Psoas muscle (tissue), 8 donors: ENCODE measurements around the gene FOXP1. TPM values are rescaled to one million over a fixed set of nuclear protein-coding genes. Genes with fewer than 3 reads are reported as not detected.

Experiments used
- ATAC-seq, 4 donors: fragments of 200-7000 bp; cut with Tn5 transposase; one replicate each; pipeline ENCODE4 v1.9.1; 2020; ENCODE audit warnings: moderate library complexity in 3 of 4, mild to moderate bottlenecking in 2 of 4
- DNase-seq, 2 donors: peaks; one replicate each; pipeline ENCODE4 v3.0.0-alpha.2; 2020
- H3K27ac ChIP-seq: fragments of 200-600 bp; one replicate; pipeline ENCODE4 v1.8.0; 2022
- H3K27me3 ChIP-seq, 3 donors: fragments of 200-600 bp in 1 of 3; one replicate each; pipeline versions ENCODE4 v1.6.1 to v1.8.0; 2013 to 2022; ENCODE audit warnings: low read length in 2 of 3, mild to moderate bottlenecking in 2 of 3, moderate library complexity in 1 of 3; ENCODE audit not compliant: insufficient read depth in 3 of 3
- H3K36me3 ChIP-seq, 2 donors: fragments of 200-600 bp in 1 of 2; one replicate each; pipeline versions ENCODE4 v1.6.1 to v1.8.0; 2013 to 2022; ENCODE audit warnings: low read depth in 1 of 2, mild to moderate bottlenecking in 1 of 2, moderate library complexity in 1 of 2; ENCODE audit not compliant: insufficient read depth in 1 of 2
- H3K4me1 ChIP-seq: fragments of 200-600 bp; one replicate; pipeline ENCODE4 v1.8.0; 2022
- H3K4me3 ChIP-seq: fragments of 200-600 bp; one replicate; pipeline ENCODE4 v1.8.0; 2022; ENCODE audit warnings: mild to moderate bottlenecking
- H3K9me3 ChIP-seq: fragments of 200-600 bp; one replicate; pipeline ENCODE4 v1.8.0; 2022
- CTCF ChIP-seq: fragments of 200-600 bp; IDR thresholded peaks from one replicate; pipeline ENCODE4 v1.8.0; 2022; ENCODE audit warnings: antibody characterized with exemption
- WGBS, 3 donors: extraction: QIAGEN DNeasy Blood & Tissue Kit; methylation state at CpG; one replicate each; pipeline versions ENCODE4 v1.1.6 to v1.1.7; 2013; 5-methylcytosine and 5-hydroxymethylcytosine counted together
- intact Hi-C, 2 donors: fragments of 100-400 bp; cut with DNase I; formaldehyde crosslinking; loops; one replicate each; pipeline versions ENCODE4 v1.11.0 to v1.14.2; 2022
- polyA plus RNA-seq, 3 donors: library from polyadenylated mRNA; stranded (reverse); fragments of 200-250 nt; gene quantifications; one replicate each; pipeline ENCODE4 v1.2.3, GENCODE V29; 2013
- total RNA-seq, 4 donors: library from RNA; stranded (reverse); fragmentation: NEBNext Ultra II Directional in 2 of 4; extraction: Animal tissue kit (Norgen Biotek cat#: 25700) in 2 of 4; gene quantifications; one replicate each; pipeline versions ENCODE4 v1.2.1 to v1.2.4, GENCODE V29; 2021 to 2023
- donor health status: healthy with polysubstance abuse.
- donor health status: DM: no; HTN: no; CAD: no; lungs with moderate emphysema.
- donor health status: Bipolar disorder and iron deficiency.
- donor health status: healthy.
- donor health status: DM: yes; HTN: yes; CAD: no.
- donor health status: DM: no; HTN: no; CAD: no.
- donor health status: DM: no; HTN: no; CAD: no.
- donor health status: DM: yes; HTN: yes; CAD: no.

Gene FOXP1
- total and polyA plus RNA-seq, 7 donors, result 2.6 to 26.4 (median 15.4) TPM

DNA sequence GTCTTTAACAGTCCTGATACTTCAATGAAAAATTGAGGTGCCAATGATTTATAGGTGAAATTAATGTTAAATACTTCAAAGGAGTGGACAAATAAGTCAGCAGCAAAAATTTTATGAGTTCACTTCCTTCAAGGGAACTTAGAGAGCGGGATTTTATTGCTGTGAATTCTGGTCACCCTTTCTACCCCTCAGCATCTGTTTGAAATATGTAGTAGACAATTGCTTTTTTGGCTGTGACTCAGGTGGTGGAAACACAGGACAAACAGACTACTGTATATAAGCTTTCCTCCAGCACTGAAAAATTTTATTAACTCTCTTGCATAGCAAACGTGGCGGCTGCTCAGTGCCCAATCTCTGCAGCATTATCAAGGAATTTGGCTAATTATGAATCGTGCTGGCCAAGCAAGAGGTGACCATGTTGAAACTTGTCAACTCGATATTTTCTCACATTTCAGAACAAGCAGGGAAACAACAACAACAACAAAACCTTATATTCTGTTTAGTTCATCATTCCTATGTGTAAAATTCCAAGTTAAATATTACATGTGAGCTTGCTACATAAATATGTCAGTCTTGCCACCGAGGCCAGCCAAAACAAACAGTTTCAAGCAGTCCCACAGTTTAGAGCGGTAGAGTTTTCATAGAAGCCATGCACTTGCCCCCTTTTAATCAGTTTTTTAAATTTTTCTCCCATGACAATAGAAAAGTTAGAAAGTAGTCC, 420.2 kb downstream of the FOXP1 start:
- intact Hi-C loops, result no loop called here
- Histone ChIP-seq H3K27me3 (no peaks in the 10 kb centered on the region), H3K4me3 (no peak overlapping the region), H3K27ac (no peak overlapping the region), H3K4me1 (peaks cover 5% of the 10 kb centered on the region), H3K9me3 (no peaks in the 10 kb centered on the region), H3K36me3 (no peaks in the 10 kb centered on the region)
- no peak for ATAC-seq
- no peak for TF ChIP-seq CTCF
- no peak for DNase-seq
- 70 to 76% (median 71%) methylated on average over 7 of the region's 7 CpGs for WGBS, 3 donors

- Histone ChIP-seq H3K9me3 (no peaks in the 10 kb centered on the region), H3K36me3 (no peaks in the 10 kb centered on the region), H3K4me1 (no peaks in the 10 kb centered on the region), H3K27ac (no peak overlapping the region), H3K4me3 (no peak overlapping the region), H3K27me3 (no peaks in the 10 kb centered on the region)
- intact Hi-C loops, result no loop called here
- DNase-seq, result no peak
- no peak for TF ChIP-seq CTCF
- WGBS, 3 donors, result 80 to 83% (median 82%) methylated on average over 1 of the region's 1 CpG
- ATAC-seq, result no peak
Measured at GRCh38 chr3:71162221-71162620, 421.3 kb downstream of the FOXP1 start.

- no peak for ATAC-seq
- 95 to 96% (median 96%) methylated on average over 7 of the region's 7 CpGs for WGBS, 3 donors
- no peak overlapping the region for H3K27ac ChIP-seq
Measured at GRCh38 chr3:71160785-71161546, 422.6 kb downstream of the FOXP1 start.

GRCh38 chr3:71156062-71156665, 427.4 kb downstream of the FOXP1 start:
- DNase-seq, result no peak
- no peaks in the 10 kb centered on the region for H3K9me3 ChIP-seq
- H3K4me1 ChIP-seq, result no peaks in the 10 kb centered on the region
- no peak for TF ChIP-seq CTCF
- H3K27me3 ChIP-seq, result no peaks in the 10 kb centered on the region
- ATAC-seq, result no peak
- intact Hi-C loops, result no loop called here
- H3K36me3 ChIP-seq, result no peaks in the 10 kb centered on the region
- H3K27ac ChIP-seq, result no peak overlapping the region
- H3K4me3 ChIP-seq, result no peak overlapping the region
- WGBS, 3 donors, result 43 to 64% (median 45%) methylated on average over 1 of the region's 1 CpG

More at GRCh38 chr3:71160785-71161546, 422.6 kb downstream of the FOXP1 start:
- H3K4me3 ChIP-seq, result no peak overlapping the region
- H3K27me3 ChIP-seq, result no peaks in the 10 kb centered on the region
- intact Hi-C loops, result no loop called here
- DNase-seq, result no peak
- no peak for TF ChIP-seq CTCF
- H3K36me3 ChIP-seq, result no peaks in the 10 kb centered on the region
- no peaks in the 10 kb centered on the region for H3K9me3 ChIP-seq
- no peaks in the 10 kb centered on the region for H3K4me1 ChIP-seq
